Activated CD4-positive, alpha-beta T cell treated with anti-CD3 and anti-CD28 coated beads, Interleukin-2, amount 50 U/mL, for 16 hours (primary cell): ENCODE data around the gene SDF4.

ENCODE experiments used
- DNase-seq: peaks from one replicate; pipeline ENCODE4 v3.0.0-alpha.2; 2020

SDF4 gene

GRCh38 chr1:1175221-1176062 lies 56.4 kb downstream of the SDF4 start:
- no peak for DNase-seq

GRCh38 chr1:1173793-1174415 lies 57.9 kb downstream of the SDF4 start, which contains the start of gene TTLL10:
TSS of gene TTLL10 (plus strand) at chr1:1173880. CDS start at chr1:1179216, 5,336 bp downstream.
- peak; percentile 25 for DNase-seq

- DNase-seq = no peak
Observed at GRCh38 chr1:1173061-1173792, 58.6 kb downstream of the SDF4 start.

GRCh38 chr1:1171546-1172340 lies 60.1 kb downstream of the SDF4 start:
- DNase-seq = peak; percentile 5

GRCh38 chr1:1171161-1171545 lies 60.6 kb downstream of the SDF4 start:
- no peak for DNase-seq

- DNase-seq = no peak
Observed at GRCh38 chr1:1170215-1171091, 61.3 kb downstream of the SDF4 start.

GRCh38 chr1:1169429-1170214 lies 62.2 kb downstream of the SDF4 start:
- no peak for DNase-seq

- DNase-seq = no peak
Observed at GRCh38 chr1:1168451-1169411, 63.1 kb downstream of the SDF4 start.

GRCh38 chr1:1167841-1168450 lies 63.9 kb downstream of the SDF4 start:
- DNase-seq = no peak

- no peak for DNase-seq
Observed at GRCh38 chr1:1167398-1167821, 64.4 kb downstream of the SDF4 start.
